ENCODE measurements around the gene E2F3. TPM values are rescaled to one million over a fixed set of nuclear protein-coding genes. Genes with fewer than 3 reads are reported as not detected.

E2F3 gene
- total RNA-seq, 1 donor from 2014 or later: 3.1 TPM

DNA sequence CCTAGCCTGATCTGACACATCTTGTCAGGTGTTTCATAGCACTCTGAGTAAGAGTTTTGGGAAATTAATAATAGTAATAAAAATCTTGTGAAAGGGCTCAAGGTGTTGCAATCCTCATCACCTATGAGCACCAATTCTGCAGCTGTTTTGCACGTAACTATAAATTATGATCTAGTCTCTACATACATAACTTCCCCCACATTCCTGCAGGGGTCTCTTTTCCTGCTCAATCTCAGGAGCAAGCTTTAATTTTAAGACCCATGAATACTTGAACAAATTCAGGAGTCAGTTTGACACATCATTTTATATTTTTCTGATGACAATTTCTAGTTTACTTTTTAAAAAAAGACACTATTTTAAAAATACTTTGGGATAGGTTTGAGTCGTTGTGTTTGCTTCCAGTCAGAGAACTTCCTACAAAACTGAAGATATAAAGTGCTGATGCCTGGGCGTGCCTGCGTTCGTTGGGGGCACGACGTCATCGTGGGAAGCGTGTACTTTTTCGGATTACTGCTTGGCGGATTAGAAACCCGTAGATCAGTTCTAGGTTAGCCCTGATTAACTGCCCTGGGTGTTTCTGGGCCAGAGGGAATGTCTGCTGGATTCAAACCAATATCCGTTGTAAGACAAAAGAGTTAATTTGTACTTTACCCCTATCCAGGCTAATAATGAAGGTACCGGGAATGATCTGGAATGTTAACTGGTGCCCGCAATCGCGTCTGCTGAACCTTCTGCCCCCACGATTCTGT, 1.0 kb upstream of the E2F3 start:
- Histone ChIP-seq H3K9me3 (ENCODE audit: control insufficient read depth in 3 of 3, low read length in 3 of 3) (no peaks in the 10 kb centered on the region), H3K36me3 (ENCODE audit: control insufficient read depth in 3 of 3, insufficient read depth in 3 of 3, low read length in 3 of 3) (no peaks in the 10 kb centered on the region), H3K4me3 (ENCODE audit: low read length in 3 of 3) (peak overlapping the region; percentile 76 to 98 (median 89)), H3K27ac (ENCODE audit: low read depth, low read length) (peak overlapping the region; percentile 86), H3K4me1 (ENCODE audit: control insufficient read depth in 3 of 3, insufficient read depth in 3 of 3, low read length in 3 of 3) (peaks cover 4 to 10% (median 9%) of the 10 kb centered on the region in 3 donors), H3K9ac (ENCODE audit: low read depth in 1 of 3, low read length in 3 of 3) (peak overlapping the region; percentile 69 to 92 (median 81)), H3K27me3 (ENCODE audit: control insufficient read depth in 3 of 3, insufficient read depth in 3 of 3, low read length in 3 of 3) (no peaks in the 10 kb centered on the region)

GRCh38 chr6:20402092-20402341, 338 bp downstream of the E2F3 start:
- H3K4me1 ChIP-seq (ENCODE audit: control insufficient read depth in 3 of 3, insufficient read depth in 3 of 3, low read length in 3 of 3): peaks cover 4 to 10% (median 9%) of the 10 kb centered on the region in 3 donors
- no peaks in the 10 kb centered on the region for H3K27me3 ChIP-seq (ENCODE audit: control insufficient read depth in 3 of 3, insufficient read depth in 3 of 3, low read length in 3 of 3)
- H3K9me3 ChIP-seq (ENCODE audit: control insufficient read depth in 3 of 3, low read length in 3 of 3): no peaks in the 10 kb centered on the region
- peak overlapping the region; percentile 59 to 66 (median 65) for H3K4me3 ChIP-seq (ENCODE audit: low read length in 3 of 3)
- peak overlapping the region; percentile 36 for H3K27ac ChIP-seq (ENCODE audit: low read depth, low read length)
- H3K9ac ChIP-seq (ENCODE audit: low read depth in 1 of 3, low read length in 3 of 3): peak overlapping the region in 2 of 3 donors; percentile 54 to 64
- H3K36me3 ChIP-seq (ENCODE audit: control insufficient read depth in 3 of 3, insufficient read depth in 3 of 3, low read length in 3 of 3): no peaks in the 10 kb centered on the region

- Histone ChIP-seq H3K27ac (ENCODE audit: low read depth, low read length) (peak overlapping the region; percentile 91), H3K9ac (ENCODE audit: low read depth in 1 of 3, low read length in 3 of 3) (peak overlapping the region in 2 of 3 donors; percentile 54 to 64), H3K9me3 (ENCODE audit: control insufficient read depth in 3 of 3, low read length in 3 of 3) (no peaks in the 10 kb centered on the region), H3K4me1 (ENCODE audit: control insufficient read depth in 3 of 3, insufficient read depth in 3 of 3, low read length in 3 of 3) (peaks cover 4 to 10% (median 9%) of the 10 kb centered on the region in 3 donors), H3K36me3 (ENCODE audit: control insufficient read depth in 3 of 3, insufficient read depth in 3 of 3, low read length in 3 of 3) (no peaks in the 10 kb centered on the region), H3K27me3 (ENCODE audit: control insufficient read depth in 3 of 3, insufficient read depth in 3 of 3, low read length in 3 of 3) (no peaks in the 10 kb centered on the region), H3K4me3 (ENCODE audit: low read length in 3 of 3) (peak overlapping the region; percentile 59 to 66 (median 65))
Measured at GRCh38 chr6:20402342-20403069, 827 bp downstream of the E2F3 start.

DNA sequence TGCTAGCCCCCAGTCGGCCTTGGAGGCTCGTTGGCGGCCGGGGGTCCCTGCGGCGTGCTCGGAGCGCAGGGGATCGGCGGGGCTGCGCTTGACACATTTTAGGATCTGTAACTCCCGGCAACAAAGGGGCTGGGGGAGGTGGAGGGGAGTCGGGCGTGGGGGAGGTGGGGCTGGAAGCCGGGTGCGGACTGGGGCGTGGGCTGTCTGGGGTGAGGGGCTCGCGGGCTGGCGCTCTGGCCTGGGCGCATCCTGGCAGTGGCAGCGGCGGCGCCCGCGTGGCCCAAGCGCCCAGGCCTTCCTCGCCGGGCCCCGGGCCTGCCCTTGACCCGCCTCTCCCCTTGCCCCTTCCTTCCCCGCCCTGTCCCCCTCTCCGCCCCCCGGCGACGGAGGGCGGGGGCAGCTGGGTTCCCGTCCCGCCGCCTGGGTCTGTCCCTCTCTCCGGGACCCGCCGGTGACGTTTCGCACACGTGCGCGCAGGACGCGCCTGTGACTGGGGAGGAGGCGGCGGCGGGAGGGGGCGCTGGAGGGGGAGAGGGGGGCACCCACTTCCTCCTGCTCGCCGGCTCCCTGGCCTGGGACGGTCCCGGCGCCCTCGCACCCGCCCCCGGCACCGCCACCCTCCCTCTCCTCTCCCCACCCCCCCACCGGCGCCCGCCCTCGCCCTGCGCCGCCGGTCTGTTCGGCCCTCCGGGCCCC, 1.5 kb downstream of the E2F3 start:
- Histone ChIP-seq H3K36me3 (ENCODE audit: control insufficient read depth in 3 of 3, insufficient read depth in 3 of 3, low read length in 3 of 3) (no peaks in the 10 kb centered on the region), H3K27ac (ENCODE audit: low read depth, low read length) (peak overlapping the region; percentile 91), H3K9me3 (ENCODE audit: control insufficient read depth in 3 of 3, low read length in 3 of 3) (no peaks in the 10 kb centered on the region), H3K4me3 (ENCODE audit: low read length in 3 of 3) (peak overlapping the region; percentile 59 to 83 (median 66)), H3K4me1 (ENCODE audit: control insufficient read depth in 3 of 3, insufficient read depth in 3 of 3, low read length in 3 of 3) (peaks cover 4 to 10% (median 9%) of the 10 kb centered on the region in 3 donors), H3K9ac (ENCODE audit: low read depth in 1 of 3, low read length in 3 of 3) (peak overlapping the region in 2 of 3 donors; percentile 82 to 85), H3K27me3 (ENCODE audit: control insufficient read depth in 3 of 3, insufficient read depth in 3 of 3, low read length in 3 of 3) (no peaks in the 10 kb centered on the region)

DNA sequence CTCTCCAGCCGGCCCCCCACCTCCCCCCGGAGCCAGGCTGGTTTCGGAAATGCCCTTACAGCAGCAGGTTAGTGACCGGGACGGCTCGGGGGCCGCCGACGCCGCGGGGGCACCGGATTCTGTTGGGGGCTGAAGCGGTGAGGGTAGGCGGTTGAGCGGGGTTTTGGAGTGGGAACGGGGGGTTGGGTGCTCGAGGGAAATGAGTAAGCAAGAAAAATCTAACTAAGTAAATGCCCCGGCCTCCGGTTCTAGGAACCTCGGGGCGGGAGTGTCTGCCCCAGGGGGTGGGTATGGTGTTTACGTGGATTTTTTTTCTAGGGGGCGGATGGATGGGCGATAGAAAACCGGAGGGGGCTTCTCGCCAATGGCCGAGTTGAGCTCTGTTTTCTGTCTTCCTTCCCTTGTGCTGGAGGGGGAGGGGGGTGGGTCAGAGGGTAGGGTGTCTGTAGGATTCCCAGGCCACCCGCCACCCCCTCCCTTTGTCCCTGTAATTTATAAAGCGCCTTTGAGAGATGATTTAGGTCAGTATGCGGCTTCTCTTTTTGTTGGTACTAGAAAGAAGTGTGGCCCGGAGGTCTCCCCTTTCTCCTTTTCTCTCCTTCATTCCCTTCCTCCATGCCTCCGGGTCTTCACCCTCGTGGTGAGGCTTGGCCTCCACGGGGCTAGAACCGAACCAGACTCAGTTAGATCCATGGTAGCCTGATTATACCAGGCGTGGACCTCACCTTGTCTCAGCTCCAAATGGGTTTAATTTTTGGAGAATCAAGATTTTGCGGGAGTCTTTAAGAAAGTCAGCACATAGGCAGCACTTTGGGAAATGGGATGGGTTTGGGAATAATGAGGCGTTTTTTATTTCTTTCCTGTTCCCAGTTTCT, 2.3 kb downstream of the E2F3 start:
- Histone ChIP-seq H3K27me3 (ENCODE audit: control insufficient read depth in 3 of 3, insufficient read depth in 3 of 3, low read length in 3 of 3) (no peaks in the 10 kb centered on the region), H3K4me3 (ENCODE audit: low read length in 3 of 3) (peak overlapping the region; percentile 59 to 83 (median 78)), H3K27ac (ENCODE audit: low read depth, low read length) (peak overlapping the region; percentile 91), H3K9me3 (ENCODE audit: control insufficient read depth in 3 of 3, low read length in 3 of 3) (no peaks in the 10 kb centered on the region), H3K36me3 (ENCODE audit: control insufficient read depth in 3 of 3, insufficient read depth in 3 of 3, low read length in 3 of 3) (no peaks in the 10 kb centered on the region), H3K9ac (ENCODE audit: low read depth in 1 of 3, low read length in 3 of 3) (peak overlapping the region; percentile 71 to 85 (median 82)), H3K4me1 (ENCODE audit: control insufficient read depth in 3 of 3, insufficient read depth in 3 of 3, low read length in 3 of 3) (peaks cover 7 to 12% (median 12%) of the 10 kb centered on the region in 3 donors)

DNA sequence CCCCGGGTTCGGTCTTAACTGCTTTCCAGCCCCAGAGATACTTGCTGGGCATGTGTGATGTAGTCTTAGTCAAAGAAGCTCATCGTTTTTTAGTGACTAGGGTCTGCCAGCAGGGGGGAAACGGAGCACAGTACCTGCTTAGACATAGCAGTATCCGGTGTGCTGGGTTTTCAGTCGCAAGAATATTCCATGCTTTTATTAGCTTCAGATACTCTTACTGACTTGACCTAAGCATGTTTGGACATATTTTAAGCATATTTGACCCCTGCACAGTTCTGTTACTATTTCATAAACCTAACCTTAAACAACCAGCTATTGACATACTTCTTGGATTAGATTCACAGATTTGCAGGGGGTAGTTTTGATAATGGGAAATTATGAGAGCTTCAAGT, 3.0 kb downstream of the E2F3 start:
- Histone ChIP-seq H3K9me3 (ENCODE audit: control insufficient read depth in 3 of 3, low read length in 3 of 3) (no peaks in the 10 kb centered on the region), H3K36me3 (ENCODE audit: control insufficient read depth in 3 of 3, insufficient read depth in 3 of 3, low read length in 3 of 3) (no peaks in the 10 kb centered on the region), H3K4me1 (ENCODE audit: control insufficient read depth in 3 of 3, insufficient read depth in 3 of 3, low read length in 3 of 3) (peaks cover 10 to 16% (median 15%) of the 10 kb centered on the region in 3 donors), H3K27me3 (ENCODE audit: control insufficient read depth in 3 of 3, insufficient read depth in 3 of 3, low read length in 3 of 3) (no peaks in the 10 kb centered on the region), H3K9ac (ENCODE audit: low read depth in 1 of 3, low read length in 3 of 3) (peak overlapping the region; percentile 71 to 85 (median 82)), H3K27ac (ENCODE audit: low read depth, low read length) (peak overlapping the region; percentile 91), H3K4me3 (ENCODE audit: low read length in 3 of 3) (peak overlapping the region; percentile 59 to 83 (median 78))

DNA sequence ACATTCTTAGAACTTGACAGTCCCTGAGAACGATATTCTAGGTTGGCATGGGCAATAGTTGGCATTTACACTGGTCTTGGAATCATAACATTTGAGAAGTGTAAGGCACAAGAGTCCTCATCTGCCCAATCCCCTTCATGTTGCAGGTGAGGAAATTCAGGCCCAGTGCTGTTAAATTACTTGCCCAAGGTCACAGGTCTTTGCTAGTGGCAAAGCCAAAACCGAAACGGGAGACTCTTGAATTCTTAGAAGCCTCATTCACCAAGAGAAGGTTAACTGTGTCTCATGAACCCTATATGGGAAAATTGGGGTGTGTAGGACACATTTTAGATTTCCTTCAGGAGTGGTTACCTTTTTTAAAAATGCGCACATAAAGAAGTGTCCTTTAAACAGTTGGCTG, 7.2 kb downstream of the E2F3 start:
- H3K4me1 ChIP-seq (ENCODE audit: control insufficient read depth in 3 of 3, insufficient read depth in 3 of 3, low read length in 3 of 3): peaks cover 15 to 35% (median 20%) of the 10 kb centered on the region in 3 donors
- H3K9ac ChIP-seq (ENCODE audit: low read depth in 1 of 3, low read length in 3 of 3): no peak overlapping the region
- H3K36me3 ChIP-seq (ENCODE audit: control insufficient read depth in 3 of 3, insufficient read depth in 3 of 3, low read length in 3 of 3): no peaks in the 10 kb centered on the region
- no peaks in the 10 kb centered on the region for H3K27me3 ChIP-seq (ENCODE audit: control insufficient read depth in 3 of 3, insufficient read depth in 3 of 3, low read length in 3 of 3)
- no peak overlapping the region for H3K27ac ChIP-seq (ENCODE audit: low read depth, low read length)
- no peaks in the 10 kb centered on the region for H3K9me3 ChIP-seq (ENCODE audit: control insufficient read depth in 3 of 3, low read length in 3 of 3)
- H3K4me3 ChIP-seq (ENCODE audit: low read length in 3 of 3): no peak overlapping the region

DNA sequence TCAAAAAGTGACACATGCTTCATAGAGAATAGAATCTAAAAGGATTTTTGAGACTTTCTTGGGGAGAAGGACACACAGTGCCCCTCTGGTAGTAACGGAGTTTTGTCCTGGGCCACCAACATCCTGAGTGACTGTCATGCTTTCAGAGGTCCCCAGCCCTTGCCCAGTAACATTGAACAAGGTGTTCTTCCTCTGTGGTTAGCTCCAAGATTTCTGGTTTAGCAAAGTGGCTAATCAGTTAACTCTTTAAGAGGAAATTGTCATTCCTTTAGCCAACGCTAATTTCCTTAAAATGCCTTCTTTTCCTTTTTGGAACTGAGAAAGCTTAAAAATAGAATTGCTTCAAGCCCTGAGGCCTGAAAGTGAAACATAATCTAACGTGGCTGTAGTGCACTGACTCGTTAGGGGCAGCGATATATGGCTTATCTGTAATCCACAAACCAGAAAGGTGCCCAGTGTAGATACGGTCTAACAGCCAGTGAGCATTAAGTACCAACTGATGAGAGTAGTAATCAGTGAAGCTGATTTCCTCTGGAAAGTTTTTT, 7.8 kb downstream of the E2F3 start:
- peak overlapping the region; percentile 59 for H3K27ac ChIP-seq (ENCODE audit: low read depth, low read length)
- H3K4me1 ChIP-seq (ENCODE audit: control insufficient read depth in 3 of 3, insufficient read depth in 3 of 3, low read length in 3 of 3): peaks cover 15 to 31% (median 20%) of the 10 kb centered on the region in 3 donors
- H3K9me3 ChIP-seq (ENCODE audit: control insufficient read depth in 3 of 3, low read length in 3 of 3): no peaks in the 10 kb centered on the region
- no peaks in the 10 kb centered on the region for H3K36me3 ChIP-seq (ENCODE audit: control insufficient read depth in 3 of 3, insufficient read depth in 3 of 3, low read length in 3 of 3)
- H3K4me3 ChIP-seq (ENCODE audit: low read length in 3 of 3): peak overlapping the region; percentile 26 to 34 (median 30)
- peak overlapping the region; percentile 62 to 74 (median 66) for H3K9ac ChIP-seq (ENCODE audit: low read depth in 1 of 3, low read length in 3 of 3)
- H3K27me3 ChIP-seq (ENCODE audit: control insufficient read depth in 3 of 3, insufficient read depth in 3 of 3, low read length in 3 of 3): no peaks in the 10 kb centered on the region

GRCh38 chr6:20411544-20411943, 9.9 kb downstream of the E2F3 start:
- Histone ChIP-seq H3K4me1 (ENCODE audit: control insufficient read depth in 3 of 3, insufficient read depth in 3 of 3, low read length in 3 of 3) (peaks cover 27 to 49% (median 33%) of the 10 kb centered on the region in 3 donors), H3K36me3 (ENCODE audit: control insufficient read depth in 3 of 3, insufficient read depth in 3 of 3, low read length in 3 of 3) (no peaks in the 10 kb centered on the region), H3K27ac (ENCODE audit: low read depth, low read length) (no peak overlapping the region), H3K9me3 (ENCODE audit: control insufficient read depth in 3 of 3, low read length in 3 of 3) (no peaks in the 10 kb centered on the region), H3K27me3 (ENCODE audit: control insufficient read depth in 3 of 3, insufficient read depth in 3 of 3, low read length in 3 of 3) (no peaks in the 10 kb centered on the region), H3K9ac (ENCODE audit: low read depth in 1 of 3, low read length in 3 of 3) (no peak overlapping the region), H3K4me3 (ENCODE audit: low read length in 3 of 3) (no peak overlapping the region)

All from skeletal muscle tissue (tissue), 4 donors.